Breast epithelium (tissue), 4 donors: ENCODE results near the gene ACSS2. TPM values are rescaled to one million over a fixed set of nuclear protein-coding genes. Genes with fewer than 3 reads are reported as not detected.
"Not testable (repeated sequence)": the region's sequence is repeated elsewhere in the genome, so short reads cannot be mapped to it uniquely, and the experiment has no call there.

Experiments
- DNase-seq, 2 donors: peaks; one replicate each; pipeline ENCODE4 v3.0.0-alpha.2; 2019; ENCODE audit warnings: low spot score in 2 of 2
- H3K27ac ChIP-seq, 2 donors: fragments of 200-600 bp; sonication (generic) in 1 of 2; one replicate each; pipeline ENCODE4 v1.5.1; 2016 to 2019; ENCODE audit warnings: mild to moderate bottlenecking in 1 of 2
- H3K27me3 ChIP-seq, 2 donors: fragments of 200-600 bp; sonication (generic) in 1 of 2; one replicate each; pipeline versions ENCODE4 v1.5.1 to v1.6.0; 2017 to 2019; ENCODE audit warnings: control low read depth in 1 of 2, mild to moderate bottlenecking in 1 of 2
- H3K36me3 ChIP-seq: fragments of 200-600 bp; one replicate; pipeline ENCODE4 v1.5.1; 2019
- H3K4me1 ChIP-seq, 2 donors: fragments of 200-600 bp; sonication (generic); one replicate each; pipeline ENCODE4 v1.5.1; 2016 to 2019; ENCODE audit warnings: control low read depth in 1 of 2
- H3K4me3 ChIP-seq, 3 donors: fragments of 200-600 bp; sonication (generic); 1 replicate in 2 of 3; 2 replicates in 1 of 3; pipeline ENCODE4 v1.5.1; 2016 to 2019; ENCODE audit warnings: mild to moderate bottlenecking in 3 of 3, moderate library complexity in 2 of 3
- H3K9me3 ChIP-seq, 2 donors: fragments of 200-600 bp; sonication (generic) in 1 of 2; one replicate each; pipeline ENCODE4 v1.5.1; 2016 to 2019; ENCODE audit warnings: control low read depth in 1 of 2
- POLR2A ChIP-seq: fragments of 450-650 bp; IDR thresholded peaks from one replicate; pipeline ENCODE4 v1.6.1; 2016; ENCODE audit warnings: antibody characterized with exemption, mild to moderate bottlenecking, moderate library complexity
- POLR2AphosphoS5 ChIP-seq, 3 donors: sonication (generic); formaldehyde crosslinking; IDR thresholded peaks; one replicate each; pipeline ENCODE4 v1.6.1; 2017; ENCODE audit warnings: antibody characterized with exemption in 3 of 3
- intact Hi-C: fragments of 100-400 bp; cut with DNase I; formaldehyde crosslinking; loops from one replicate; pipeline ENCODE4 v1.15.1; 2023; ENCODE audit warnings: low total_unique reads
- total RNA-seq, 3 donors: library from RNA; depleted of rRNA; stranded (reverse); fragments of >200 nt; gene quantifications; one replicate each; pipeline ENCODE4 v1.1.0, GENCODE V29; 2016
- TF ChIP-seq, protein P1 (sequence below), 3 donors: fragments of 450-650 bp; IDR thresholded peaks; one replicate each; pipeline ENCODE4 v1.5.1; 2016 to 2017; ENCODE audit warnings: antibody characterized with exemption in 3 of 3, mild to moderate bottlenecking in 3 of 3, moderate library complexity in 3 of 3

The ACSS2 gene
- total RNA-seq, 3 donors from 2014 or later, result 70.1 to 137 (median 71.1) TPM

DNA sequence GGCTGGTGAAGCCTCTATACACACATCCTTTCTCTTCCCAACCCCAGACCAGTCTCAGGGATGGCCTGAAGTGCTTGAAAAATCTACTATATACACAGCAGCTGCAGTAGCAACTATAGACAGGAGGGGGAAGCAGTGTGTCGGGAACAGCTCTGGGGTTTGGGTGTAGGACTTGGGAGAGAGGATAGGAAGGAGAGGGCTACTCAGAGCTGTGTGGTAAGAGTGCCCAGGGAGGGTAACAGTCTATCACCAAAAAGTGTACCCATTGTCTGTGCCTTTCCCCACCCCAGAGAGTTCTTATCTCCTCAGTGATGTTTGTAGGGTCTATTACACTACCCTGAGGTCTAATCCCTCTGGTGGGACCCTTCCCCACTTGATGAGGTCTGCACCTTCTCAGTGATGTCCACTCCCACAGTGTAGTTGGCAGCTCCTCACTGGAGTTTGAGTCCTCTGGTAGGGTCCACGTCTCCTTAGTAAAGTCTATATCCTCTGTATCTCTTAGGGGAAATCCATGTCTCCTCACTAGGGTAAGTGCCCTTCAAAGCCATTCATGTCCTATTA is 2.2 kb upstream of the ACSS2 start:
- Histone ChIP-seq H3K4me1 (peaks cover 0 to 13% of the 10 kb centered on the region in 2 donors), H3K27ac (peak overlapping the region; percentile 79 to 81)

DNA sequence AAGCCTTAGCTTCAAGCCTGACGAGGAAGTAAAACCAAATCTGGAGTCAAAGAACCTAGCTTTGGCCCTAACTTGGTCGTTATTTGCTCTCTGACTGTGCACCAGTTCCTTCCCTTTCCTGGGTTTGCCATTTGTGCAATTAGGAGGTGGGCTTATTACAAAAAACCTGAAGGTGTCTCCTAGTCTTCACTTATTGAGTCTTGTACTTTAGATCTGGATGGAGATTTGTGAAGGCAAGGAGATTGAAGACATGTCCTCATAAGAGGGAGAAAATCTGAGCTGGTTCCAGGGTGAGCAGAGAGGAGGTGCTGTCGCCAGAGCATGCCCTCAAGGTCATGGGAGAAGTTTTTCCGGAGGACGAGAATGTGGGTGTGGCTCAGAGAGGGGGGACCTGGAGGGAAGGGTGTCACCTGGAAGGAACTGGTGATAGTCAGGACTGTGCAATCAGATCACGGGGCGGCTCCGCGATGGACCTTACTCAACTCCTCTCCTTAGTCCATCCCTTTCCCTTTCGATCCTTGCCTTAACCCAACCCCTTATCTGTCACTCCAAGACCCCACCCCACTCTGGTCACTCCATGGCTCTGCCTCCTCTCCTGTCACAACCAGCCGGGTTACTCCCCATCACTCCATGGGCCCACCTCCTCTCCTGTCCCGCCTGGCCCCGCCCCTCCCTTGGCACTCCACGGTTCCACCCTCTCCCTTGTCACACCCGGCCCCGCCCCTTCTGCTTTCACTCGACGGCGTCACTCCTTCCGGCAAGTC is 588 bp upstream of the ACSS2 start:
- Histone ChIP-seq H3K36me3 (no peaks in the 10 kb centered on the region), H3K27me3 (no peaks in the 10 kb centered on the region), H3K27ac (peak overlapping the region; percentile 79 to 81), H3K9me3 (no peaks in the 10 kb centered on the region), H3K4me3 (peak overlapping the region; percentile 60 to 84 (median 74)), H3K4me1 (peaks cover 0 to 13% of the 10 kb centered on the region in 2 donors)
- TF ChIP-seq, protein P1, sequence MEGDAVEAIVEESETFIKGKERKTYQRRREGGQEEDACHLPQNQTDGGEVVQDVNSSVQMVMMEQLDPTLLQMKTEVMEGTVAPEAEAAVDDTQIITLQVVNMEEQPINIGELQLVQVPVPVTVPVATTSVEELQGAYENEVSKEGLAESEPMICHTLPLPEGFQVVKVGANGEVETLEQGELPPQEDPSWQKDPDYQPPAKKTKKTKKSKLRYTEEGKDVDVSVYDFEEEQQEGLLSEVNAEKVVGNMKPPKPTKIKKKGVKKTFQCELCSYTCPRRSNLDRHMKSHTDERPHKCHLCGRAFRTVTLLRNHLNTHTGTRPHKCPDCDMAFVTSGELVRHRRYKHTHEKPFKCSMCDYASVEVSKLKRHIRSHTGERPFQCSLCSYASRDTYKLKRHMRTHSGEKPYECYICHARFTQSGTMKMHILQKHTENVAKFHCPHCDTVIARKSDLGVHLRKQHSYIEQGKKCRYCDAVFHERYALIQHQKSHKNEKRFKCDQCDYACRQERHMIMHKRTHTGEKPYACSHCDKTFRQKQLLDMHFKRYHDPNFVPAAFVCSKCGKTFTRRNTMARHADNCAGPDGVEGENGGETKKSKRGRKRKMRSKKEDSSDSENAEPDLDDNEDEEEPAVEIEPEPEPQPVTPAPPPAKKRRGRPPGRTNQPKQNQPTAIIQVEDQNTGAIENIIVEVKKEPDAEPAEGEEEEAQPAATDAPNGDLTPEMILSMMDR (IDR thresholded peaks at IDR 0.05), result peak in 2 of 3 donors; percentile 17 to 40
- TF ChIP-seq POLR2A, result no peak
- TF ChIP-seq POLR2AphosphoS5 (IDR thresholded peaks at IDR 0.05), result peak in 1 of 3 donors; percentile 18
- intact Hi-C loops, result no loop called here
- DNase-seq, result peak in 1 of 2 donors; percentile 99

More for the DNA sequence above, 2.2 kb upstream of the ACSS2 start:
- Histone ChIP-seq H3K9me3 (no peaks in the 10 kb centered on the region), H3K4me3 (no peak overlapping the region), H3K27me3 (no peaks in the 10 kb centered on the region), H3K36me3 (no peaks in the 10 kb centered on the region)
- TF ChIP-seq POLR2AphosphoS5 (IDR thresholded peaks at IDR 0.05) (peak in 1 of 3 donors; percentile 36), POLR2A (no peak)
- TF ChIP-seq, protein P1 (IDR thresholded peaks at IDR 0.05), result peak; percentile 83 to 95 (median 93)
- intact Hi-C loops, result loop anchor here (5.0 kb wide), 1 partner anchor 83 kb away; the partner anchor contains the start of genes GSS and MYH7B
- DNase-seq, result peak; percentile 68 to 81

DNA sequence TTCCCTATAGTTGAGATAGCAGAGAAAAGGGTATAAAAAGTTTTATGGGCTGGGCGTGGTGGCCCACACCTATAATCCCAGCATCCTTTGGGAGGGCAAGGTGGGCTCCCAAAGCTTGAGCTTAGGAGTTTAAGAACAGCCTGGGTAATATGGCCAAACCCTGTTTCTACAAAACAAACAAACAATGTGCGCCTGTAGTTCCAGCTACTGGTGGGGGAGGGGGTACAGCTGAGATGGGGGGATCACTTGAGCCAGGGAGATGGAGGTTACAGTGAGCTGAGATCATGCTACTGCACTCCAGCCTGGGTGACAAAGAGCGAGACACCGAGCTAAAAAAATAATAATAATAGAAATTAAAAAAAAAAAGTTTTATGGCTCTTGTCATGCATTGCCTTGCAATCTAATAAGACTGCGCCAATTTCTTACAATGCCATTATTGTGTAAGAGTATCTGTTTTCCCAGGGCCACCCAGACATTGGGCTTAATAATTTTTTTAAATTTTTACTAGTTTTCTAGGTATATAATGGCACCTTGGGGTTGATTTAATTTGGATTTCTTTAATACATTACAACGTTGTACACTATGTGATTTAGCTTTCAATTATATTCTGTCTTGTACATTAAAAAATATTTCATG is 3.9 kb downstream of the ACSS2 start:
- Histone ChIP-seq H3K9me3 (no peaks in the 10 kb centered on the region), H3K4me3 (no peak overlapping the region), H3K4me1 (no peaks in the 10 kb centered on the region), H3K36me3 (peaks cover 6% of the 10 kb centered on the region), H3K27ac (no peak overlapping the region), H3K27me3 (no peaks in the 10 kb centered on the region)
- DNase-seq, result no peak
- intact Hi-C loops, result no loop called here
- TF ChIP-seq POLR2A (no peak), POLR2AphosphoS5 (IDR thresholded peaks at IDR 0.05) (no peak)
- TF ChIP-seq, protein P1 (IDR thresholded peaks at IDR 0.05), result no peak

DNA sequence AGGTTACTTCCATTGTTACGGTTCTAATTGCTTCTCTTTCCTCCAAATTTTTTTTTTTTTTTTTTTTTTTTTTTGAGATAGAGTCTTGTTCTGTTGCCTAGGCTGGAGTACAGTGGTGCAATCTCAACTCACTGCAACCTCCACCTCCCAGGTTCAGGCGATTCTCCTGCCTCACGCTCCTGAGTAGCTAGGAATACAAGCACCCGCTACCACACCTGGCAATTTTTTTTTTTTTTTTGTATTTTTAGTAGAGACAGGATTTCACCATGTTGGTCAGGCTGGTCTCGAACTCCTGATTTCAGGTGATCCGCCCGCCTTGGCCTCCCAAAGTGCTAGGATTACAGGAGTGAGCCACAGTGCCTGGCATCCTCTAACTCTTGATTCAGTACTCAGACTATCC is 4.6 kb downstream of the ACSS2 start:
- H3K27ac ChIP-seq, H3K9me3 ChIP-seq, DNase-seq, intact Hi-C loops, H3K36me3 ChIP-seq, H3K4me3 ChIP-seq, H3K4me1 ChIP-seq, H3K27me3 ChIP-seq: not testable (repeated sequence)

DNA sequence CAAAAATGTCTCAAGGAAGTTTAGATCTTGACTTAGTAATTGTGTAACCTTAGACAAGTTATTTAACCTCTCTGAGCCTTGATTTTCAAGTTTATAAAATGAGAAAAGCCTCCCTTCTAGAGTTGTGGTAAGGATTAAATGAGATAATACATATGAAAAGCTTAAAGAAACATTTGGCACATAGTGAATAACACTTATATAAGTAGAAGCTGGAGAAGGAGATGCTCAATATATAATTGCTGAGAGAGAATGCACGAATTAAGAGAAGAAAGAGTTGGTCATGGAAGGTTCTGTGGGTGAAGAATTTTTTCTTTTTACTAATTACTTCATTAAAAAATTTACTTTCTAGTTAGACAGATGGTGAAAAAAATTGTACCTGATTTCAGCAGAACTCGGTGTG is 5.3 kb downstream of the ACSS2 start:
- intact Hi-C loops, result no loop called here
- Histone ChIP-seq H3K9me3 (no peaks in the 10 kb centered on the region), H3K27me3 (no peaks in the 10 kb centered on the region), H3K4me1 (no peaks in the 10 kb centered on the region), H3K4me3 (no peak overlapping the region), H3K27ac (no peak overlapping the region), H3K36me3 (peaks cover 6% of the 10 kb centered on the region)
- DNase-seq, result no peak
- TF ChIP-seq, protein P1 (IDR thresholded peaks at IDR 0.05), result no peak
- TF ChIP-seq POLR2A (no peak), POLR2AphosphoS5 (IDR thresholded peaks at IDR 0.05) (no peak)
